Ishikawa (cell line): ENCODE measurements around the gene SLX9.

Source experiments
- CEBPB ChIP-seq: IDR thresholded peaks from 2 replicates; pipeline ENCODE4 v1.6.1; 2012
- CREB1 ChIP-seq: IDR thresholded peaks from 2 replicates; pipeline ENCODE4 v1.6.1; 2012; ENCODE audit warnings: low read depth
- EGR1 ChIP-seq: IDR thresholded peaks from 2 replicates; pipeline ENCODE4 v1.6.1; 2012
- EP300 ChIP-seq: IDR thresholded peaks from 2 replicates; pipeline ENCODE4 v1.6.1; 2012; ENCODE audit warnings: borderline replicate concordance
- FOXM1 ChIP-seq: IDR thresholded peaks from 2 replicates; pipeline ENCODE4 v1.6.1; 2012; ENCODE audit warnings: low read depth, borderline replicate concordance
- MAX ChIP-seq: IDR thresholded peaks from 2 replicates; pipeline ENCODE4 v1.6.1; 2012
- NFIC ChIP-seq: IDR thresholded peaks from 2 replicates; pipeline ENCODE4 v1.6.1; 2012
- RAD21 ChIP-seq: IDR thresholded peaks from 2 replicates; pipeline ENCODE4 v1.6.1; 2012; ENCODE audit warnings: low read depth
- REST ChIP-seq: IDR thresholded peaks from 2 replicates; pipeline ENCODE4 v1.6.1; 2012; ENCODE audit warnings: low read depth, mild to moderate bottlenecking
- TAF1 ChIP-seq: IDR thresholded peaks from 2 replicates; pipeline ENCODE4 v1.6.1; 2012; ENCODE audit warnings: low read depth, mild to moderate bottlenecking
- TCF12 ChIP-seq: IDR thresholded peaks from 2 replicates; pipeline ENCODE4 v1.6.1; 2012; ENCODE audit warnings: low read depth
- TEAD4 ChIP-seq: IDR thresholded peaks from 2 replicates; pipeline ENCODE4 v1.6.1; 2012
- YY1 ChIP-seq: IDR thresholded peaks from 2 replicates; pipeline ENCODE4 v1.6.1; 2012; ENCODE audit warnings: low read depth
- ZBTB7A ChIP-seq: IDR thresholded peaks from 2 replicates; pipeline ENCODE4 v1.6.1; 2012; ENCODE audit warnings: low read depth
- TF ChIP-seq, protein P1 (sequence below): IDR thresholded peaks from 2 replicates; pipeline ENCODE4 v1.6.1; 2012

The SLX9 gene

DNA sequence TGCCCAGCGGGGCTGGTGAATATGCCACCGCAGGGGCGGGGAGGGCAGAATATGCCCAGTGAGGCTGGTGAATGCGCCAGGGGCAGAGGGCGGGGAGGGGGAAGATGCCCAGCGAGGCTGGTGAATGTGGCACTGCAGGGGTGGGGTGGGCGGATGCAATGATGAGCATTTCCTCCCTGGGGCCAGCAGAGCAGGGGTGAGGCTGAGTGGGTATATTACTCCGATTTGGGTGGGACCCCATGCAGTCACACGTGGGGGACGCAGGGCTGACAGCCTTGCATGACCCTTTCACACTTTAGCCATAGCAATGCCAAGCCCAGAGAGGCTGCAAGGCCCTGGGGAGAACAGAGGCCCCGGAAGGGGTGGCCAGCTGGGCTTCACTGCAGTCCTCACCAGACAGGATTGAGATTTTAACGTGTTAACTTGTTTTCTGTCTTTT is 9.3 kb upstream of the SLX9 start:
- no peak for TF ChIP-seq EGR1
- no peak for TF ChIP-seq ZBTB7A
- TF ChIP-seq YY1 = no peak
- TF ChIP-seq TCF12 = no peak

DNA sequence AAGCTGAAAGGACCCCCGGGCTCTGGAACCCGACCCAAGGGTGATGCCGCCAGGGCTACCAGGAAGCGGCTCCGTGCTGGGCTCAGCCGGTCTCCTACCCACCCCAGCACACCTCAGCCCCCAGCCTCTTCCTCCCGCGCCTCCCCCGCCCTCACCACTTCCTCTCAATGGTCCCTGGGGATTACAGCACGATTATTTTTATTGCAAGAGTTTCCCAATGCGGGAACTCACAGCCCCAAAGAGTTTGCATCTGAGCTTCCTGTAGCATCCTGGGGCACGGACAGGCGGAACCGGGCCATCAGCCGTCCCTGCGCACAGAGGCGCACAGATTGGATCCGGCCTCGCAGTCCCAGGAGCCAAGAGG is 8.7 kb upstream of the SLX9 start:
- no peak for TF ChIP-seq YY1
- no peak for TF ChIP-seq TCF12
- TF ChIP-seq REST = no peak
- TF ChIP-seq CREB1 = no peak
- no peak for TF ChIP-seq NFIC
- TF ChIP-seq TAF1 = no peak
- TF ChIP-seq EGR1 = no peak
- no peak for TF ChIP-seq ZBTB7A
- TF ChIP-seq EP300 = no peak
- no peak for TF ChIP-seq CEBPB

DNA sequence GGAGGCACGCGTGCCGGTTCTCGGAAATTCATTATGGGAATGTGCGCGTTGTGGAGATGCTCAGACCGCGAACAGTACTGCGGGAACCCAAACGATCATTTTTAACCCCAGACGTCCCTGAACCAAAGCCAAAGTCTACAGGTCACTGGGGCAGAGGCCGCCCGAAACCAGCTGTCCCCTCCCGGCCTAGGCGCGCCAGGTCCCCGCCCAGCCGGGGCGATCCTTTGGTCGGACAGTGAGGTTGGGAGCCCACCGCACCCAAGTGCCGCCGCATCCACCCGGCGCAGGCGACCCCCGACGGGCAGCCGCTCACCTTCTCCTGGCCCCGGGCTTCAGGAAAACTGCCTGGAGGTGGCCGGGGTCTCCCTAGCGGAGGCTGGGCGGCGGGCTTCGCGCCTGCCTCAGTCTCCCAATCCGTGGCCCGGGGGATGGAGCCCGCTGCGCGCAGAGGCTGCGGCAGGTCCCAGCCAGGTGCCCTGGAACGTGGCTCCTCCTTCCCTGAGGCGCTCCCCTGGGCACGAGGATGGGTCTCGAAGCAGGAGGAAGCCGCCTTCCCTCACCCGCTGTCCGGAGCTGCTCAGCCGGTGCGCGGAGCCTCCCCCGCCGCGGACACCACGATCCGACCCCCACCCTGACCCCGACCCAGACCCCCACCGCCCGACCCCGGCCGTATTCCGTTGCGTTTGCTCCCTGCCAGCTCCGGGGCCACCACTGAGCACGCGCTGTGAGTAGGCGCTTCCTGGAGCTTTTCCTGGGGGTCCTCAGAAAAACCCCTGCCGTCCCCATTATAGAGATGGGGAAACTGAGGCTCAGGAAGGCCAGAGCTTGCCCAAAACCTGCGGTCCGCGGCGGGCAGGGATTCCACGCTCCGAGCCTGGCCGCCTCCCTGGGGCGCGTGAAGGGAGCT is 8.1 kb upstream of the SLX9 start:
- TF ChIP-seq CEBPB (no peak), RAD21 (no peak), NFIC (no peak), EP300 (no peak), YY1 (no peak), TEAD4 (no peak), ZBTB7A (no peak), MAX (peak; percentile 47; the same call in 1 of the 2 replicates)

GRCh38 chr21:44932408-44933181 is 7.2 kb upstream of the SLX9 start:
- TF ChIP-seq YY1 = no peak
- TF ChIP-seq RAD21 = peak; percentile 37; the same call in 1 of the 2 replicates

- TF ChIP-seq EP300 (no peak), YY1 (no peak), NFIC (no peak), TEAD4 (no peak), TCF12 (no peak), EGR1 (no peak), FOXM1 (no peak), RAD21 (no peak), REST (no peak), CEBPB (no peak), ZBTB7A (no peak), TAF1 (no peak)
- TF ChIP-seq, protein P1, sequence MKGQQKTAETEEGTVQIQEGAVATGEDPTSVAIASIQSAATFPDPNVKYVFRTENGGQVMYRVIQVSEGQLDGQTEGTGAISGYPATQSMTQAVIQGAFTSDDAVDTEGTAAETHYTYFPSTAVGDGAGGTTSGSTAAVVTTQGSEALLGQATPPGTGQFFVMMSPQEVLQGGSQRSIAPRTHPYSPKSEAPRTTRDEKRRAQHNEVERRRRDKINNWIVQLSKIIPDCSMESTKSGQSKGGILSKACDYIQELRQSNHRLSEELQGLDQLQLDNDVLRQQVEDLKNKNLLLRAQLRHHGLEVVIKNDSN = no peak
Measured at GRCh38 chr21:44933199-44933917, 6.5 kb upstream of the SLX9 start.

DNA sequence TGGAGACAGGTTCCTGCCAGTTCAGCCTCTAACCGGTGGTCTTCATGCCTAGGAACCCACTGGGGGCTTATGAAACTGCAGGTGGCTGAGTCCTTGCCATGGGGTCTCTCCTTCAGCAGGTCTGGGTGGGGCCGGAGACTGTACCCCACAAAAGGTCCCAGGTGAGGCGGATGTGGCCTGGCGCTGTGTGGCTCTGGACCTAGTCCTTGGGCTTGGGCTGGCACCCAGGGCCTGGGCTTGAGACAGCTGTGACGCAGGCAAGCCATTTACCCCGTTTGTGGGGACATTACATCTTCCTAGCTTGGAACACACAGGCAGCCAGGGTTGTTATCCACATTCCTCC is 5.9 kb upstream of the SLX9 start:
- TF ChIP-seq FOXM1 (no peak), ZBTB7A (no peak), MAX (no peak), CREB1 (no peak), TCF12 (no peak), TEAD4 (no peak), RAD21 (no peak), TAF1 (no peak), REST (no peak), NFIC (no peak), EP300 (no peak), EGR1 (no peak), YY1 (no peak), CEBPB (no peak)
- TF ChIP-seq, protein P1 = no peak
